ENCODE measurements around the gene TMEM131.

The TMEM131 gene

GRCh38 chr2:97871096-97871780 is 124.5 kb downstream of the TMEM131 start:
- peaks cover 58% of the 10 kb centered on the region for H3K36me3 Mint-ChIP-seq (ENCODE audit: low read depth)
- H3K27ac Mint-ChIP-seq: peak overlapping the region in 1 of 3 experiments; percentile 54
- H3K9me3 Mint-ChIP-seq: peaks cover 34% of the 10 kb centered on the region
- H3K4me3 Mint-ChIP-seq: no peak overlapping the region
- H3K27me3 Mint-ChIP-seq (ENCODE audit: low read depth): no peaks in the 10 kb centered on the region
- no peak for TF ChIP-seq CTCF (IDR thresholded peaks at IDR 0.05; ENCODE audit: unreplicated experiment in 3 of 3)
- H3K4me1 Mint-ChIP-seq: peaks cover 24% of the 10 kb centered on the region

- TF ChIP-seq CTCF (IDR thresholded peaks at IDR 0.05; ENCODE audit: unreplicated experiment in 3 of 3): no peak
- peak overlapping the region in 1 of 3 experiments; percentile 42 for H3K4me3 Mint-ChIP-seq
- H3K9me3 Mint-ChIP-seq: peaks cover 33% of the 10 kb centered on the region
- peaks cover 58% of the 10 kb centered on the region for H3K36me3 Mint-ChIP-seq (ENCODE audit: low read depth)
- H3K27me3 Mint-ChIP-seq (ENCODE audit: low read depth): no peaks in the 10 kb centered on the region
- peak overlapping the region; percentile 49 to 85 (median 69) for H3K27ac Mint-ChIP-seq
- peaks cover 24% of the 10 kb centered on the region for H3K4me1 Mint-ChIP-seq
Observed at GRCh38 chr2:97870396-97870843, 125.3 kb downstream of the TMEM131 start.

GRCh38 chr2:97869722-97870346 is 125.9 kb downstream of the TMEM131 start:
- Mint-ChIP-seq H3K4me1 (peaks cover 24% of the 10 kb centered on the region), H3K27me3 (ENCODE audit: low read depth) (no peaks in the 10 kb centered on the region), H3K9me3 (peaks cover 33% of the 10 kb centered on the region), H3K36me3 (ENCODE audit: low read depth) (peaks cover 58% of the 10 kb centered on the region), H3K27ac (peak overlapping the region; percentile 16 to 69 (median 34)), H3K4me3 (no peak overlapping the region)
- no peak for TF ChIP-seq CTCF (IDR thresholded peaks at IDR 0.05; ENCODE audit: unreplicated experiment in 3 of 3)

GRCh38 chr2:97868986-97869721 is 126.6 kb downstream of the TMEM131 start:
- Mint-ChIP-seq H3K4me3 (no peak overlapping the region), H3K27ac (peak overlapping the region; percentile 16 to 34 (median 21)), H3K36me3 (ENCODE audit: low read depth) (peaks cover 58% of the 10 kb centered on the region), H3K9me3 (peaks cover 31% of the 10 kb centered on the region), H3K4me1 (peaks cover 24% of the 10 kb centered on the region), H3K27me3 (ENCODE audit: low read depth) (no peaks in the 10 kb centered on the region)
- no peak for TF ChIP-seq CTCF (IDR thresholded peaks at IDR 0.05; ENCODE audit: unreplicated experiment in 3 of 3)

GRCh38 chr2:97863829-97864228 is 131.9 kb downstream of the TMEM131 start:
- Mint-ChIP-seq H3K36me3 (ENCODE audit: low read depth) (peaks cover 71% of the 10 kb centered on the region), H3K9me3 (peaks cover 41% of the 10 kb centered on the region), H3K27ac (no peak overlapping the region), H3K27me3 (ENCODE audit: low read depth) (no peaks in the 10 kb centered on the region), H3K4me1 (peaks cover 4% of the 10 kb centered on the region), H3K4me3 (no peak overlapping the region)
- no peak for TF ChIP-seq CTCF (IDR thresholded peaks at IDR 0.05; ENCODE audit: unreplicated experiment in 3 of 3)

All from nephron (organoid).